GM12891 (cell line): ENCODE results near the gene AGPAT3.

Experiments
- PAX5 ChIP-seq: IDR thresholded peaks from 2 replicates; pipeline ENCODE4 v1.6.1; 2011; ENCODE audit warnings: low read length, moderate library complexity, mild to moderate bottlenecking; ENCODE audit not compliant: insufficient read depth, severe bottlenecking
- POLR2A ChIP-seq: IDR thresholded peaks from 2 replicates; pipeline ENCODE4 v1.6.1; 2011; ENCODE audit warnings: low read depth, low read length, control low read depth
- POLR2AphosphoS5 ChIP-seq: IDR thresholded peaks from 2 replicates; pipeline ENCODE4 v1.6.1; 2011; ENCODE audit warnings: low read depth, low read length, control low read depth
- SPI1 ChIP-seq: IDR thresholded peaks from 2 replicates; pipeline ENCODE4 v1.6.1; 2011; ENCODE audit warnings: low read depth, low read length, control low read depth
- TAF1 ChIP-seq: IDR thresholded peaks from 2 replicates; pipeline ENCODE4 v1.6.1; 2011; ENCODE audit warnings: low read depth, low read length, control low read depth

- TF ChIP-seq POLR2A, result no peak
- no peak for TF ChIP-seq TAF1
- TF ChIP-seq POLR2AphosphoS5, result no peak
- TF ChIP-seq SPI1, result no peak
- TF ChIP-seq PAX5, result no peak
Measured at GRCh38 chr21:43983390-43983789, 118.4 kb downstream of the AGPAT3 start.
